ENCODE data around the gene STIL. TPM values are rescaled to one million over a fixed set of nuclear protein-coding genes. Genes with fewer than 3 reads are reported as not detected.
A peak's percentile ranks its signal among the peaks of the same experiment; 100 is the strongest.

STIL gene
- total RNA-seq, 1 donor from 2014 or later = 12.4 TPM

- Mint-ChIP-seq H3K27ac (no peak overlapping the region), H3K4me3 (no peak overlapping the region), H3K9me3 (no peaks in the 10 kb centered on the region), H3K36me3 (no peaks in the 10 kb centered on the region), H3K4me1 (peaks cover 15% of the 10 kb centered on the region), H3K27me3 (ENCODE audit: low read depth) (peaks cover 69% of the 10 kb centered on the region)
- TF ChIP-seq, protein P1, sequence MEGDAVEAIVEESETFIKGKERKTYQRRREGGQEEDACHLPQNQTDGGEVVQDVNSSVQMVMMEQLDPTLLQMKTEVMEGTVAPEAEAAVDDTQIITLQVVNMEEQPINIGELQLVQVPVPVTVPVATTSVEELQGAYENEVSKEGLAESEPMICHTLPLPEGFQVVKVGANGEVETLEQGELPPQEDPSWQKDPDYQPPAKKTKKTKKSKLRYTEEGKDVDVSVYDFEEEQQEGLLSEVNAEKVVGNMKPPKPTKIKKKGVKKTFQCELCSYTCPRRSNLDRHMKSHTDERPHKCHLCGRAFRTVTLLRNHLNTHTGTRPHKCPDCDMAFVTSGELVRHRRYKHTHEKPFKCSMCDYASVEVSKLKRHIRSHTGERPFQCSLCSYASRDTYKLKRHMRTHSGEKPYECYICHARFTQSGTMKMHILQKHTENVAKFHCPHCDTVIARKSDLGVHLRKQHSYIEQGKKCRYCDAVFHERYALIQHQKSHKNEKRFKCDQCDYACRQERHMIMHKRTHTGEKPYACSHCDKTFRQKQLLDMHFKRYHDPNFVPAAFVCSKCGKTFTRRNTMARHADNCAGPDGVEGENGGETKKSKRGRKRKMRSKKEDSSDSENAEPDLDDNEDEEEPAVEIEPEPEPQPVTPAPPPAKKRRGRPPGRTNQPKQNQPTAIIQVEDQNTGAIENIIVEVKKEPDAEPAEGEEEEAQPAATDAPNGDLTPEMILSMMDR (IDR thresholded peaks at IDR 0.05; ENCODE audit: unreplicated experiment) = no peak
- no peak for DNase-seq (ENCODE audit: low spot score in 2 of 2, unreplicated experiment in 2 of 2)
These were observed 86.4 kb downstream of the STIL start for GRCh38 chr1:47227341-47228232.

DNA sequence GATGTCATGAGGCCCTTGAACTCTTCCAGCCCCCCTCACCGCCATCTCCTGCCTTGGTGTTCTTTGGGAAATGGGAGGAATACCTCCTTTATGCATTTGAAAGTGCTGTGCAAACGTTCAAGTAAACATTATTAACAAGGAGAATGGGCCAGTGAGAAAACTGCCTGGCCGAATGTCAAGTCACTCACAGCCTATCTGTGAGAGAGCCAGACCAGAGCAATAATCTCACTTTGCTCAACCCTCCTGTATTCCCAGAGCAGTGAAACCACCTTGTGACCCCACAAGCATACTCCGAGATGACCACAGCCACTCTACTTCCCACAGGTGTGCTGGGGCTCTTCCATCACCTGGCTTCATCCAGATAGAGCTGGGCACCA is 87.1 kb downstream of the STIL start:
- H3K27ac Mint-ChIP-seq = no peak overlapping the region
- H3K36me3 Mint-ChIP-seq = no peaks in the 10 kb centered on the region
- TF ChIP-seq, protein P1 (IDR thresholded peaks at IDR 0.05; ENCODE audit: unreplicated experiment) = no peak
- peaks cover 11% of the 10 kb centered on the region for H3K4me1 Mint-ChIP-seq
- H3K9me3 Mint-ChIP-seq = no peaks in the 10 kb centered on the region
- no peak overlapping the region for H3K4me3 Mint-ChIP-seq
- H3K27me3 Mint-ChIP-seq (ENCODE audit: low read depth) = peaks cover 63% of the 10 kb centered on the region
- DNase-seq (ENCODE audit: low spot score in 2 of 2, unreplicated experiment in 2 of 2) = no peak

DNA sequence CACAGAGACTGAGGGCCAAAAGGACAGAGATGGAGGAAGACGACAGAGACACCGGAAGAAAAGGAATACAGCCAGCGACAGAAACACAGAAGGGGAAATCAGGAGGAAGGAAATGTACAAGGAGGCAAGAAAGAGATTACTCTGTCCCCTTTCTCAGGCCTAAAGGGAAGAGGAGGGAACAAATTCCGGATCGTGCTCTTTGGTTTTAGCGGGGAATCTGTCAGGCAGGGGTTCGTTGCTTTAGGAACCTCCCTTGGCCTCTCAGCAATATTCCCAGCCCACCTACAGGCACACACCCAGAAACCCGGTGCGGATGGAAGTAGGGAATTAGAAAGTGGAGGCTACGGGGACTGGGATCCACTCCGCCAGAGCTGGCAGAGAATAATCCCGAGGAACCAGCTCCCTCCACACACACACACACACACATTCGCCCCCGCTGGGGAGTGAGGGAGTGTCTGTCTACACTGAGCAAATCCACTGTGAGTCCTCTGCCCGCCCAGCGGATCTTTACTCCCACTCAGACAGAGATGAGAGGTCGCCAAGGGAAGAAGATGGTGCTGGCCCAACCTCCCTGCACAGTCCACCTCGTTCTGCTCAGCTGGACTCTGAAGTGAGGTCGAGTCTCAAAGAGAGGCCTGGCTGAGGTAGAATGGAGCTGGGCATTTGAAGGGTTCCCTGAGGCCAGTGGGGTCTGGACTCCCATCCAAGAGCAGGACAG is 87.7 kb downstream of the STIL start:
- Mint-ChIP-seq H3K4me1 (peaks cover 6% of the 10 kb centered on the region), H3K27me3 (ENCODE audit: low read depth) (peaks cover 57% of the 10 kb centered on the region), H3K27ac (no peak overlapping the region), H3K36me3 (no peaks in the 10 kb centered on the region), H3K4me3 (peak overlapping the region; percentile 53), H3K9me3 (no peaks in the 10 kb centered on the region)
- TF ChIP-seq, protein P1 (IDR thresholded peaks at IDR 0.05; ENCODE audit: unreplicated experiment) = no peak
- no peak for DNase-seq (ENCODE audit: low spot score in 2 of 2, unreplicated experiment in 2 of 2)

GRCh38 chr1:47225430-47226100 is 88.4 kb downstream of the STIL start:
- no peak for DNase-seq (ENCODE audit: low spot score in 2 of 2, unreplicated experiment in 2 of 2)
- Mint-ChIP-seq H3K27me3 (ENCODE audit: low read depth) (peaks cover 50% of the 10 kb centered on the region), H3K27ac (no peak overlapping the region), H3K9me3 (no peaks in the 10 kb centered on the region), H3K4me3 (peak overlapping the region; percentile 53), H3K36me3 (no peaks in the 10 kb centered on the region), H3K4me1 (peaks cover 6% of the 10 kb centered on the region)
- TF ChIP-seq, protein P1 (IDR thresholded peaks at IDR 0.05; ENCODE audit: unreplicated experiment) = no peak

GRCh38 chr1:47224676-47225399 is 89.1 kb downstream of the STIL start:
- no peak for DNase-seq (ENCODE audit: low spot score in 2 of 2, unreplicated experiment in 2 of 2)
- Mint-ChIP-seq H3K9me3 (no peaks in the 10 kb centered on the region), H3K4me1 (peaks cover 6% of the 10 kb centered on the region), H3K36me3 (no peaks in the 10 kb centered on the region), H3K27ac (no peak overlapping the region), H3K27me3 (ENCODE audit: low read depth) (peaks cover 43% of the 10 kb centered on the region), H3K4me3 (no peak overlapping the region)
- TF ChIP-seq, protein P1 (IDR thresholded peaks at IDR 0.05; ENCODE audit: unreplicated experiment) = no peak

Data from mesothelial cell of epicardium (in vitro differentiated cells).